Activated T-helper 9 cell treated with anti-CD3 and anti-CD28 coated beads, Interleukin-2, amount 50 U/mL, for 16 hours (primary cell): ENCODE data around the gene TRIM8.

Experiments used
- DNase-seq: peaks from one replicate; pipeline ENCODE4 v3.0.0-alpha.2; 2020; ENCODE audit warnings: low read depth

The TRIM8 gene

DNA sequence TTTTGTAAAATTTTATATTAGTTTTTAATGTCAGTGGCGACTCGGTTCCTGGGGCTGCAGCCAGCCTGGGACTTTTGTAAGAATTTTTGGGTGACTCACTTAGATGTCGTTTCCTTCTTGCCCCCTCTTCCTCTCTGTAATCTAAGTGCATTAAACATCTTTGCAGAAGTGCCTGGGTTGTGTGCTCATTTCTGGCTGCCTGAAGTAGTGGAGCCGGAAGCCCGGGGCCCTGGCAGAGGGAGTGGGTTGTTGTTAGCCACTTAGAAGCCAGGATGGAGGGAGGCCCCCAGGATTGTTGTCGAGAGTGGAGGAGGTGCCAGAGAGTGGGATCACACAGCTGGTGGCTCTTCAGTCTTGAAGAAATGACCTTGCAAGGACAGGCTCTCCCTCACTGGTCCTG is 11.0 kb upstream of the TRIM8 start:
- DNase-seq = no peak

GRCh38 chr10:102633848-102634247 is 10.4 kb upstream of the TRIM8 start:
- no peak for DNase-seq

GRCh38 chr10:102634686-102635085 is 9.6 kb upstream of the TRIM8 start:
- DNase-seq = no peak

DNA sequence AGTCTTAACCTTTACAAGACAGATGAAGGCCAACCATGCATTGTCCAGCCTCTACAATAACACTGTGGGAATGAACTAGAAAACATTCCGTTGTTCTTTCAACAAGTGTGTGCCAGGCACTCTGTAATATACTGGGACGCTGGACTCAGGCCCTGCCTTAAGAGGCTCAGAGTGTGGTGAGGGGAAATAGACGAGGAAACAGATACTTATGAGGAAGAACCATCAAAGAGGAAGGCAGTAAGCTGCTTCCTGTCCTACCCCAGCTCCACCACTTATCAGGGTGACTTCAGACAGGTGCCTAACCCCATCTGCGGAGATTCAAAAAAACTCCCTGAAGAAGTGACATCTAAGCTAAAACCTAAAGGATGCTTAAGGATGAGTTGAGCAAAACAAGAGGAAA is 8.9 kb upstream of the TRIM8 start:
- no peak for DNase-seq

- DNase-seq = no peak
These were observed 4.7 kb upstream of the TRIM8 start for GRCh38 chr10:102639537-102639936.

DNA sequence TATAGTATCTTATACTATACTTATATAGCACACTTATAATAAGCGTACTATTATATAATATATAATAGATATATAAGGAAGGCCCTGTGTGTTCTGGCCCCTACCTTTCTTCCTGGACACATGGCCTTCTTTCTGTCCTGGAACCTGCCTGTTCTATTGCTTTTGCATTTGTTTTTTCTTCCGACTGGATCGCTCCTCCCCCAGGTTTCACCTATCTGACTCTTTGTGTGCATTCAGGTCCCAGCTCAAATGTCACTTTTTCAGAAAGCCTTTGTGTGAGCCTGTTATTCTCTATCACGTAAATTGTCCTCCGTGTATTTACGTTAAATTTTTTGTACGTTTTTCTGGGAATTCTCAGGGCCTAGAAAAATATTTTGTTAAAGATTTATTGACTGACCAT is 2.9 kb upstream of the TRIM8 start:
- DNase-seq = no peak

- DNase-seq = peak; percentile 96
These were observed 2.2 kb upstream of the TRIM8 start for GRCh38 chr10:102641880-102642735.

- DNase-seq = peak; percentile 44
These were observed 1.4 kb upstream of the TRIM8 start for GRCh38 chr10:102642736-102643335.

DNA sequence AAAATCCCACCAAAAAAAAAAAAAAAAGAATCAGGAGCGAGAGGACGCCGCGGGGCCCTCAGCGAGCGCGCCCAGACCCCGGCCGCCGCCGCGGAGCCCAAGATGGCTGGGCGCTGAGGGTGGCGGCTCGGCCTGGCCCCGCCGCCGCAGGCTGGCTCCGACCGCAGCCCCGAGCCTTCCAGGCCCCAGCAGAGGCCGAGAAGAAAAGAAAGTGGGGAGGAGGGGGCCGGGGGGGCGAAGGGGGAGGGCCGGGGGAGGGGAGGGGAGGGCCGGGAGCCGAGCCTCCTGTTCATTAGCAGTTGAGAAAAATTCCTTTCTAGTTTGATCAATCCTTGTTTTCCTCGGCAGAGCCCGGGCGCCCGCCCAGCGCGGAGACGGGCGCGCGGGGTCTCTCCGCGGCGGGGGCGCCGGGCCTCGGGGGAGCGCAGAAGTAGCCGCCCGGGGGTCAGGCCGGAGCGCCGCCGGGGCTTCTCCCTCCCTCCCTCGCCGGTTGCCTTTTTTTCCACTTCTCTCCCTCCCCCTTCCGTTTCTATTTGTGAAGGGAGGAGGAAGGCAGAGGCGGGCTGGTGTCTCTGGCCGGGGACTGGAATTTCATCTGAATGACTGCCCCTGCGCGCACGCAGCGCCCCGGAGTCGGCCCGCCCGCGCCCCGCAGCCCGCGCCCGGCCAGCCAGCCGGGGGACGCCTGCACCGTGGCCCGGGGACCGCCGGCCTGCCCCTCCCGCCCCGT is 778 bp upstream of the TRIM8 start:
- peak; percentile 25 for DNase-seq

DNA sequence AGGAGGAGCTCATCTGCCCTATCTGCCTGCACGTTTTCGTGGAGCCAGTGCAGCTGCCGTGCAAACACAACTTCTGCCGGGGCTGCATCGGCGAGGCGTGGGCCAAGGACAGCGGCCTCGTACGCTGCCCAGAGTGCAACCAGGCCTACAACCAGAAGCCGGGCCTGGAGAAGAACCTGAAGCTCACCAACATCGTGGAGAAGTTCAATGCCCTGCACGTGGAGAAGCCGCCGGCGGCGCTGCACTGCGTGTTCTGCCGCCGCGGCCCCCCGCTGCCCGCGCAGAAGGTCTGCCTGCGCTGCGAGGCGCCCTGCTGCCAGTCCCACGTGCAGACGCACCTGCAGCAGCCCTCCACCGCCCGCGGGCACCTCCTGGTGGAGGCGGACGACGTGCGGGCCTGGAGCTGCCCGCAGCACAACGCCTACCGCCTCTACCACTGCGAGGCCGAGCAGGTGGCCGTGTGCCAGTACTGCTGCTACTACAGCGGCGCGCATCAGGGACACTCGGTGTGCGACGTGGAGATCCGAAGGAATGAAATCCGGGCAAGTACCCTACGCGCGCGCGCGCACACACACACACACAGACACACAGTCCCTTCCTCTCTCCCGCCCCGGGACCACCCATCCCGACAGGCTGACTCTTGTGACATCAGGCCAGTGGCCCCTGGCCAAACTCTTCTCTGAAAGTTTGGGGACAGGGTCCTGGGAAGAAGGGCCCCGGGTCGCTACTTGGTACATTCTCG is 538 bp downstream of the TRIM8 start:
- DNase-seq = peak; percentile 72

- peak; percentile 27 for DNase-seq
These were observed 1.1 kb downstream of the TRIM8 start for GRCh38 chr10:102645388-102645740.

DNA sequence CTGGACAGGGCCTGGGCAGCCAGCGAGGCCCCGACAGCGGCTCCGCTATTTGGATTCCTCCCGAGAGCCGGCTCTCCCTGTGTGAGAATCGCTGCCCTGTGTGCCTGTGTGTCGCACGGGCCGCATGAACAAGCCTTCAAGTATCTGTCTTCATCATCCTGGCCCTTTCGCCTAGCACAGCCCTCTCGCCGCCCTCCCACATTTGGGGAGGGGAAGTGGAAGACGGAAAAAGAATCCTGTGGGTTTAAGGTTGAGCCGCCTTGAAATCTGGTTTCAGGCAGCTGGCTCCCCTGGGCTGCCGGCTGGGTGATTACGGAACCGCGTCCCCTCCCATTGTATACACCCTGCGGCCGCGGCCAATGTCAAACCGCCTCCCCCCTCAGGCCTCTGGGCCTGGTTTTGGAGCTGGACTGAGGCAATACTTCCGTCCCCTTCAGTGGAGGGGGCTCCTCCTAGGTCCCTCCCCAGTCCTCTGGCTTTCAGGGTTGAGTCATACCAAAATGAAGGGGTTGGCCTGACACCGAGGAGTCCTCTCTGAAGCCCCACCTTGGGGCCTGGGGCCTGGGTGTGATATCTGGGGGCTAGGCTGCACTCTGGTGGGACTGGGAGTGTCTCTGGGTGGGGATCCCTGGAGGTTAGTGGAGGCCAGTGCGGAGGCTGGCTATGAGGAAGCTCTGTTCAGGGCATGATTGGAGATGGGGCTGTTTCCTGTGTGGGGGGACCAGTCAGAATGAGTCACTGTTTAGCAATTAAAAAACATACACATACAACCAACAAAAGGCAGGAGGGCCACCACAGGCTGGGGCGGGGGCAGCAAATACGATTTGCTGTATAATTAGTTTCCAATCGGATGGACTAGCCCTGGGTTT is 1.7 kb downstream of the TRIM8 start:
- DNase-seq = peak; percentile 64

GRCh38 chr10:102646610-102647442 is 2.5 kb downstream of the TRIM8 start:
- peak; percentile 43 for DNase-seq

DNA sequence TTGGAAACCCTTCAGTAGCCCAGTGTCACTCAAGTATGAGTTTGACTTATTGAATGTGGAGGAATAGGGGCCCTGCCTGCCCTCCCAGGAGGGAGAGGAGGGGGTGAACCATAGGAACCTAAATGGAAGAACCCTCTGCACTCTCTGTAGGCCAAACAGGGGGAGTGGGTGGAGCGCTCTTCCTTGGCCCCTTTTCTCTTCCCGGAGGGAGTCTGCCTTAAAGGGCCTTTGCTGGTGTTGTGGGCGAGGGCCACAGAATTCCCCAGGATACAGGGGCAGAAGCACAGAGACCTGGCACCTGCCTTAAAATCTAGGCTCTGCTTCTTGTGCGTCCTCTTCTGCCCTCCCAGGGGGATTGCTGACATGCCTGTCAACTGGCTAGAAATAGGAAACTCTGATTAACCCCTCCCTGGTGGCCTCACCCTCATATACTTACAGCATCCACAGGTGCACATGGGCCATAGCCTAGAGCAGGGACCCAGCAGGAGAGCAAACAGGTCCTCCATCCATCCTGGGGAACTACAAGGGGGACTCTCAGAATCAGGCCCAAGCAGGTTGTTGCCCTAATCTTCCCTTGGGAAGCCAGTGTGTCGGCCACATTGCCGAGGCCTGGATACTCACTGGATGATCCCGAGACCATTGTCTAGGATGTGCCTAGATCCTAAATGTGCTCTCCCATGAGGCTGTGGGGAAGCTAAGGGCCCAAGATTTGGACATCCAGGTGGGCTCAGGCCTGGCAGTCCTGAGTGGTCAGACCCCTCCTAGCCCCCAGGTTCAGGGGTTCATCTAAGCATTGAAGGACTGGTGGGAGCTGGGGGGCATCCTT is 3.4 kb downstream of the TRIM8 start:
- no peak for DNase-seq

DNA sequence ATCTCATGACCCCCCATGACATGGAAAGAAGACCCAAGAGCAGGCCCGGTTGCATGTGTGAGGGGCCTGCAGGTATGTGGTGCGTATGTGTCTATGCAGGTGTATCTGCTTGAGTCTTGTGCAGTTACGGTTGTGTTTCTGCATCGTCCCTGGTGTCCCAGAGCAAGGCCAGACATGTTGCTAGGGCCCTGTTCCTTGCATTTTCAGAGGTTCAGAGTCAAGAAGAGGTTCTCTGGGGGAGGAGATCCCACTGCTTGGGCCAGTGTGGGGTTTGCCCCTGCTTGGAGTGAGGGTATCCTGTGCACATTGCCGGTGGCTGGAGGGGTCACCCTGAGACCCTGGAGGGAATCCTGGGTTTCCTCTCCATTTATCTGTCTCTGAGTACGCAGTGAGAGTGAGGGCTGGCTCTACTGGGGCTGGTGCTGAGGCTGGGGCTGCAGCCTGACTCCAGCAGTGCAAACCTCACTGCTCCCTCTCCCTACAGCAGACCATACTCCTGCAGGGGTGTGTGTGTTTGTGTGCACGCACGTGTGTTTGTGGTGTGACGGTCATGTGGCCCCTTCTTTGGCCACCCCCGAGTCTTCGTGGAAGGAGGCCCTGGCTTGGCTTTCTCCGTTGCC is 4.1 kb downstream of the TRIM8 start:
- no peak for DNase-seq

GRCh38 chr10:102648889-102649796 is 4.9 kb downstream of the TRIM8 start:
- DNase-seq = no peak

DNA sequence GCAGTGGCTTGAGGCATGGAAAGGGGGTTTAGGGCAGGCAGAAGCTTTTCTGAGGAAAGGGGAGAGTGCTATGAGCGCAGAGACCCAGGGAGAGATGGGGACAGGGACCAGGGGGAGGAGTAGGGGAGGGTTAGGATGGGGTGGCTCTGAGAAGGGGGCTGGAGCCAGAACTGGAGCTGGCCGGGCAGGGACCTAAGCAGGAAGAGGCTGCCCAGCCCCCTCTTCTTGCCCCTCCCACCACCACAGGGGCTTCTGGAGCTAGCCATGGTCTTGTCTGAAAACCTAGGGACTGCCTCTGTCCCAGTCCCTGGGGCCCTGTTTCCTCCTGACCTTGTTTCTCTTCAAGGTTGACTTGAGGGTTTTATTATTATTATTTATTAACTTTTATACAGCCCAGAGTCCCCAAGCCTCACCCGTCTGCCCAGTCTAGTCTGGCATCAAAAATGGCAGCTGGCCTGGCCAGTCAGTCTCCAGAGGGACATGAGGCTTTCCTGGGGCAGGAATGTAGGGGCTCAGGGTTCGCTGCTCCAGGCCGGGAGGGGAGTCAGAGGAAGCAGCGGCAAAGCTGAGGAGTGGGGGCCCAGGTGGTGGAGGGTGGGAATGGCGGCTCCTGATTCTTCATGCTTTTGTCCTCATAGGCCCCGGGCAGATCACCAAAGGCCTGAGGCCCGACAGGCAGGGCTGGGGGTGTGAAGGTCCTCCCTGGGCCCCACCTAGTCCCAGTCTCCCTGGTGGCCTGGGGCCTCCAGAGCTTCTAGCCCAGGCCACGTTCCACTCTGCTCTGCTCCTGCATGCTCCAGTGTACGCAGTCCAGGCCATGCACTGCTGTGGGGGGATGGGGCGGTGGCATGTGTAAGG is 5.7 kb downstream of the TRIM8 start:
- DNase-seq = no peak
